Testis (tissue), 2 donors: ENCODE measurements around the gene ERMP1.

Experiments
- POLR2A ChIP-seq: fragments of 450-650 bp; IDR thresholded peaks from one replicate; pipeline ENCODE4 v1.6.1; 2017; ENCODE audit warnings: antibody characterized with exemption, mild to moderate bottlenecking, moderate library complexity
- TF ChIP-seq, protein P1 (sequence below), 3 experiments: fragments of 450-650 bp in 2 of 3; fragments of 200-600 bp in 1 of 3; sonication (generic) in 1 of 3; IDR thresholded peaks; one replicate each; pipeline ENCODE4 v1.5.1; 2016 to 2019; ENCODE audit warnings: antibody characterized with exemption in 3 of 3, mild to moderate bottlenecking in 2 of 3, moderate library complexity in 1 of 3

DNA sequence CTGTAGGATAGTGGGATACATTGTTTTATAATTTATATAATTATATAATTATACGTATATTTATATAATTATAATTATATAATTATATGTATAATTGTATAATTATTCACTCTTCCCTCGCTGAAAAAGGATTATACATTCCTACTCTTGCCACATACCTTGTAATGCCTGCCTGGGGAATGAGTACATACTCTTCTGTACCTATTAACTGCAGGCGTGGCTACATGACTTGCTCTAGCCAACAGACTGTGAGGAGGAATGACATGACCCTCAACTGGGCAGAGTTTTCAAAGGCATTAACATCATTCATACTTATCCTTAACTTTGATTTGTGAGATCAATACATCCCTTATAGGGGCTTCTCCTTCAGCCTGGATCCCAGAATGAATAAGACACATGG is 19.1 kb downstream of the ERMP1 start:
- TF ChIP-seq, protein P1, sequence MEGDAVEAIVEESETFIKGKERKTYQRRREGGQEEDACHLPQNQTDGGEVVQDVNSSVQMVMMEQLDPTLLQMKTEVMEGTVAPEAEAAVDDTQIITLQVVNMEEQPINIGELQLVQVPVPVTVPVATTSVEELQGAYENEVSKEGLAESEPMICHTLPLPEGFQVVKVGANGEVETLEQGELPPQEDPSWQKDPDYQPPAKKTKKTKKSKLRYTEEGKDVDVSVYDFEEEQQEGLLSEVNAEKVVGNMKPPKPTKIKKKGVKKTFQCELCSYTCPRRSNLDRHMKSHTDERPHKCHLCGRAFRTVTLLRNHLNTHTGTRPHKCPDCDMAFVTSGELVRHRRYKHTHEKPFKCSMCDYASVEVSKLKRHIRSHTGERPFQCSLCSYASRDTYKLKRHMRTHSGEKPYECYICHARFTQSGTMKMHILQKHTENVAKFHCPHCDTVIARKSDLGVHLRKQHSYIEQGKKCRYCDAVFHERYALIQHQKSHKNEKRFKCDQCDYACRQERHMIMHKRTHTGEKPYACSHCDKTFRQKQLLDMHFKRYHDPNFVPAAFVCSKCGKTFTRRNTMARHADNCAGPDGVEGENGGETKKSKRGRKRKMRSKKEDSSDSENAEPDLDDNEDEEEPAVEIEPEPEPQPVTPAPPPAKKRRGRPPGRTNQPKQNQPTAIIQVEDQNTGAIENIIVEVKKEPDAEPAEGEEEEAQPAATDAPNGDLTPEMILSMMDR (IDR thresholded peaks at IDR 0.05), result no peak
- no peak for TF ChIP-seq POLR2A
